Measurements from ENCODE around the gene ZNF483.

The ZNF483 gene

DNA sequence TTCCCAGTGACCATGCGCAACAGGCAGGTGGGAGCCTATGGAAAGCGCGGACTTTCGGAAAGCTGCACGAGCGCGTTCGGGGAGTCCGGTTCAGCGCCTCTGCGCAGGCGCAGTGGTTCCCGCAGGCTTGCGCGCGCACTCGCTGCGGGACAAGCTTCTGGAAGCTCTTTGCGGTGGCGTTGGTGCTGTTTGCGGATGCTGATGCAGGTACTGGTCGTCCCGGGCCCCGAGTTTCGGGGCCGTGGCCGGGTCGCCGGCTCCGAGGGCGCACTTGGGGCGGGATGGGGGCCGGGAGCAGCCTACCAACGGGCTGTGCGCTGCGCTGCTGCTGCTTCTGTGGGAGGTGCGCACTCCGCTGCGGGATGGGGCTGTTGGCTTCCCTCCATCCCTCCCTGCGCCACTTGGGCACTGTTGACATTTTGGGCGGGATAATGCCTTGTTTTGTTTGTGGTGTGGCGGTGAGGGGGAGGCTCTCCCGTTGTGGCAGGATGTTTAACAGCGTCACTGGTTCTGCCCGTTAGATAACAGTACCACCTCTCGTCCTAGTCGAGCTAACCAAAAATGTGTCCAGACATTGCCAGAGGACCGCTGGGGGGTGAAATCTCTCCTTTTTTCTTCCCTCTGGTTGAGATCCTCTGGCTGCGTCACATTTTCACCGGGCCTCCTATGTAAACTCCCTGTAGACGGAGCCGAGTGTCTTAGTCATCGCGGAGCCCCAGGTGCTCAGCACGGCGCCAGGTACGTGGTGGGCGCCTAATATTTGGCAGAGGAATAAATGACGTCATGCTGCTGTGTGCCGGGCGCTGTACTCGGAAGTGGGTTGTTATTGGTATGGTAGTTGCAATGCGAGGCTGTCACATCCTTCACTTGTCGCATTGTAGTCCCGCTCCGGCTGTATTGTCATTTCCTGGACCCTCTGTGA is at the start of gene ZNF483:
Gene ZNF483, plus strand, starts transcription at position 124 of the 922 bp plus-strand sequence. CDS start 2,217 bp downstream, outside the sequence.
- Histone ChIP-seq H3K36me3 (ENCODE audit: insufficient read depth, insufficient read length, low read length) (peaks cover 12% of the 10 kb centered on the region), H3K9ac (ENCODE audit: insufficient read length, low read depth) (peak within 1 kb of the TSS; percentile 79), H3K4me1 (ENCODE audit: insufficient read depth, insufficient read length) (peaks cover 2% of the 10 kb centered on the region), H3K4me3 (ENCODE audit: insufficient read length, low read depth) (peak within 1 kb of the TSS; percentile 75), H3K27me3 (ENCODE audit: insufficient read depth, insufficient read length) (peaks cover 3% of the 10 kb centered on the region), H3K9me3 (ENCODE audit: insufficient read depth, low read length) (no peaks in the 10 kb centered on the region)
- DNase-seq (ENCODE audit: low read depth, low spot score), result peak; percentile 73
- no peak for TF ChIP-seq ZNF274 (IDR thresholded peaks at IDR 0.05; ENCODE audit: low read depth, low read length)
- no peak for TF ChIP-seq SUZ12 (IDR thresholded peaks at IDR 0.05; ENCODE audit: extremely low read depth, insufficient read depth, insufficient read length)
- TF ChIP-seq YY1 (IDR thresholded peaks at IDR 0.05; ENCODE audit: insufficient read depth, insufficient read length), result no peak

DNA sequence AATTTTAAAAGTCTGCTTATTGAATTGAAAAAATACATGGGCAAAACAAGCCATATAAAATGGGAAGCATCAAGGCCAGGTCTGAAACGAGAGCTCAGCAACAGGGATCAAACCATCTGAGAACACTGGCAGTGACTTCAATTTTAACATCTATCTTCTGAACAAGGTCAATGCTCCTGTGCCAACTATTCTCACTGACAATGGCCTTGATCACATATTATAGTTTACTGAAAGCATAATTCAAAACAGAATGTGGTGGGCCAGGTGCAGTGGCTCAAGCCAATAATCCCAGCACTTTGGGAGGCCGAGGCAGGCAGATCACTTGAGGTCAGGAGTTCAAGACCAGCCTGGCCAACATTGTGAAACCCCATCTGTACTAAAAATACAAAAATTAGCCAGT is 49.8 kb upstream of the ZNF483 start:
- H3K4me1 ChIP-seq (ENCODE audit: insufficient read depth, insufficient read length), result no peaks in the 10 kb centered on the region
- no peaks in the 10 kb centered on the region for H3K9me3 ChIP-seq (ENCODE audit: insufficient read depth, low read length)
- H3K9ac ChIP-seq (ENCODE audit: insufficient read length, low read depth), result no peak overlapping the region
- H3K36me3 ChIP-seq (ENCODE audit: insufficient read depth, insufficient read length, low read length), result peaks cover 3% of the 10 kb centered on the region
- DNase-seq (ENCODE audit: low read depth, low spot score), result no peak
- no peak for TF ChIP-seq SUZ12 (IDR thresholded peaks at IDR 0.05; ENCODE audit: extremely low read depth, insufficient read depth, insufficient read length)
- no peak for TF ChIP-seq YY1 (IDR thresholded peaks at IDR 0.05; ENCODE audit: insufficient read depth, insufficient read length)
- no peak for TF ChIP-seq ZNF274 (IDR thresholded peaks at IDR 0.05; ENCODE audit: low read depth, low read length)
- no peaks in the 10 kb centered on the region for H3K27me3 ChIP-seq (ENCODE audit: insufficient read depth, insufficient read length)
- no peak overlapping the region for H3K4me3 ChIP-seq (ENCODE audit: insufficient read length, low read depth)

DNA sequence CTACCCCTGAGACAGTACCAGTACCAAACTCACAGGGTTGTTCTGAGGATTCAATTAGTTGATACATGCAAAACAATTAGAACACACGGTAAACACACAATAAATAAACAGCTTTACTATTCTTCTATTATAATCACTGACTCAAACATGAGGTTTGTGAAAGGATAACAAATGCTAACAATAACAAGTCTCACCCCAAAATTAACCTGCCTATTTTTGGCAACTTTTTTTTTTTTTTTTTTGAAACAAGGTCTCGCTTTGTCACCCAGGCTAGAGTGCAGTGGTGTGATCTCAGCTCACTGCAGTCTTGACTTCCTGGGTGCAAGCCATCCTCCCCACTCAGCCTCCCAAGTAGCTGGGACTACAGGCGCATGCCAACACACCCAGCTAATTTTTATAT is 47.3 kb upstream of the ZNF483 start:
- no peak overlapping the region for H3K9ac ChIP-seq (ENCODE audit: insufficient read length, low read depth)
- TF ChIP-seq ZNF274 (IDR thresholded peaks at IDR 0.05; ENCODE audit: low read depth, low read length) (no peak), YY1 (IDR thresholded peaks at IDR 0.05; ENCODE audit: insufficient read depth, insufficient read length) (no peak), SUZ12 (IDR thresholded peaks at IDR 0.05; ENCODE audit: extremely low read depth, insufficient read depth, insufficient read length) (no peak)
- no peak overlapping the region for H3K4me3 ChIP-seq (ENCODE audit: insufficient read length, low read depth)
- DNase-seq (ENCODE audit: low read depth, low spot score), result no peak
- H3K4me1 ChIP-seq (ENCODE audit: insufficient read depth, insufficient read length), result no peaks in the 10 kb centered on the region
- no peaks in the 10 kb centered on the region for H3K27me3 ChIP-seq (ENCODE audit: insufficient read depth, insufficient read length)
- no peaks in the 10 kb centered on the region for H3K36me3 ChIP-seq (ENCODE audit: insufficient read depth, insufficient read length, low read length)
- no peaks in the 10 kb centered on the region for H3K9me3 ChIP-seq (ENCODE audit: insufficient read depth, low read length)

DNA sequence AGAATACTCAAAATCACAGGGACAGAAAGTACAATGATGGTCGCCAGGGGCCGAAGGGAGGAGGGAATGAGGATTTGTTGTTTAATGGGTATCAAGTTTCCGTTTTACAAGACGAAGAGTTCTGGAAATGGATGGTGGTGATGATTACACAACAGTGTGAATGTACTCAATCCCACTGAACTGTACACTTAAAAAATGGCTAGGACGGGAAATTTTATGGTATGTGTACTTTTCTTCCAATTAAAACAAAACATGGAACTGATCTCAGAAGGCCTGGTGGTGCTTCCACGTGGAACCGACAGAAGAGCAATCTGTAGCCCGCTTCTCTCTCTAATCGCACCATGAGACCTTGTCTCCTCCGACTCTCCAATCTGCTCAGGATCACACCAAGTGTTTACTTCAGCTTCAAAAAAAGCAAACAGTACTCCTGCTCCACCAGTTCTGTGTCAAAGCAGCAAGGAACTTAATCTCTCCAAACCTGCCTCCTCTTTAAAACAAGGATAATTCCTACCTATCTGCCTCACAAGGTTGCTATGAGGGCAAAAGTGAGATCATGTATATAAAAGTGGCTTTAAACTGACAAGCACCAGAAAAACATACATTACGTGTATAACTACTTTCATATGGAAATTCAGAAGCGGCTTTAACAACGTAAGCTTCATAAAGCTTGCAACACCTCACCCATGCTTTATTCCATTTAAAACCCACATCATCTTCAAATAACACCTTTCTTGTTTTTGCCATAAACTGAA is 42.9 kb upstream of the ZNF483 start:
- no peaks in the 10 kb centered on the region for H3K4me1 ChIP-seq (ENCODE audit: insufficient read depth, insufficient read length)
- TF ChIP-seq ZNF274 (IDR thresholded peaks at IDR 0.05; ENCODE audit: low read depth, low read length), result no peak
- no peak for TF ChIP-seq YY1 (IDR thresholded peaks at IDR 0.05; ENCODE audit: insufficient read depth, insufficient read length)
- TF ChIP-seq SUZ12 (IDR thresholded peaks at IDR 0.05; ENCODE audit: extremely low read depth, insufficient read depth, insufficient read length), result no peak
- no peaks in the 10 kb centered on the region for H3K27me3 ChIP-seq (ENCODE audit: insufficient read depth, insufficient read length)
- no peak for DNase-seq (ENCODE audit: low read depth, low spot score)
- peak overlapping the region; percentile 44 for H3K9ac ChIP-seq (ENCODE audit: insufficient read length, low read depth)
- H3K36me3 ChIP-seq (ENCODE audit: insufficient read depth, insufficient read length, low read length), result no peaks in the 10 kb centered on the region
- peak overlapping the region; percentile 86 for H3K4me3 ChIP-seq (ENCODE audit: insufficient read length, low read depth)
- H3K9me3 ChIP-seq (ENCODE audit: insufficient read depth, low read length), result no peaks in the 10 kb centered on the region

DNA sequence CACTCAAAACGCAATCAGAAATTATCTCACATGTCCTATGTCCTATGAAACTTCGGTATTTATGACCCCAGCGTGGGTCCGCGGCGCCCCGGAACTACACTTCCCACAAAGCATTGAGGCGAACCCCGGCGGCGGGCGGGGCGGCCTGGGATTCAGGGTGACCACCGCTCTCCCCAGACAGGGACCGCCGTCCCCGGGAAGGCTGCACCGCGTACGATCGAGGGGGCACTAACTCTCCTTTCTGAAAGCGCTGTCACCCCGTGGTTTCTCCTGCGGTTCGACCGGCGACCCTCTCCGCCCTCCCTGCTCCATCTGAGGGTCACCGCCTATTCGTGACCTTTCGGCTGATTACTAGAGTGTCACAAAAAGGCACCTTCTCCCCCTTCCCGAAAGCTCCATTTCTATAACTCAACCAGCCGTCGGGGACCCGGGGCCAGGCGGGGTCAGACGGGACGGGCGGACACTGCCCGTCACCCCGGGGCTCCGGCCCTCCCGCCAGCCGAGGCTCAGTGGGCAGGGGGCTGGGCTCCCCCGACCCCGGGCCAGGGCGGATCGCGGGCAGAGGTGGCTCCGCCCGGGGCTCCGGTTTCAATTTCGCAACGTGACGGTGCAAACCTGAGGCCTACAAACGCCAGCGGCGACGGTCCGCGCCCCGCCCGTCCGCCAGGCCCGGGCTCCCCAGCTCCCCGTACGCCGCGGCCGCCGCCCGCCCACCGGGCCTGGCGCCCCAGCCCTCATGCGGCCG is 42.1 kb upstream of the ZNF483 start:
- TF ChIP-seq SUZ12 (IDR thresholded peaks at IDR 0.05; ENCODE audit: extremely low read depth, insufficient read depth, insufficient read length), result no peak
- TF ChIP-seq ZNF274 (IDR thresholded peaks at IDR 0.05; ENCODE audit: low read depth, low read length), result no peak
- no peak for TF ChIP-seq YY1 (IDR thresholded peaks at IDR 0.05; ENCODE audit: insufficient read depth, insufficient read length)
- no peaks in the 10 kb centered on the region for H3K4me1 ChIP-seq (ENCODE audit: insufficient read depth, insufficient read length)

DNA sequence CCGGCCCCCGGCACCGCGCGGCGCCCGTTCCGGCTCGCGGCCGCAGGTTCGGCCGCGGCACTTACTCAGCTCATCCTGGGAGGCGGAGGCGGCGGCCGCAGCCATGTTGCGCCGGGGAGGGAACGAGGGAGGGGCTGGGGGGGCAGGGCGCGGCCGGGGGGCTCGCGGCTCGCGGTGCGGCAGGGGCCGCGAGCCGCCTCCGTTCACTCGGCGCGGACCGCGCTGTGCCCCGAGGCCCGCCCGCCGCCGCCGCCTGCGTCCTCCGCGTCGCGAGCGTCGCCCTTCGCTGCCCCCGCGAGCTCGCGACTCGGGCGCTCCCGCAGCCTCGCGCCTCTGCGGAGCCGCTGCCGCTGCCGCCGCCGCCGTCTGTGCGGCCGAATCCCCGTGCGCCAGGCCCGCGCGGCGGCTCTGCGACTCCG is 41.5 kb upstream of the ZNF483 start:
- H3K36me3 ChIP-seq (ENCODE audit: insufficient read depth, insufficient read length, low read length), result no peaks in the 10 kb centered on the region
- DNase-seq (ENCODE audit: low read depth, low spot score), result no peak
- TF ChIP-seq SUZ12 (IDR thresholded peaks at IDR 0.05; ENCODE audit: extremely low read depth, insufficient read depth, insufficient read length) (no peak), YY1 (IDR thresholded peaks at IDR 0.05; ENCODE audit: insufficient read depth, insufficient read length) (no peak), ZNF274 (IDR thresholded peaks at IDR 0.05; ENCODE audit: low read depth, low read length) (no peak)
- peak overlapping the region; percentile 91 for H3K9ac ChIP-seq (ENCODE audit: insufficient read length, low read depth)
- H3K4me1 ChIP-seq (ENCODE audit: insufficient read depth, insufficient read length), result no peaks in the 10 kb centered on the region
- H3K27me3 ChIP-seq (ENCODE audit: insufficient read depth, insufficient read length), result no peaks in the 10 kb centered on the region
- no peaks in the 10 kb centered on the region for H3K9me3 ChIP-seq (ENCODE audit: insufficient read depth, low read length)
- peak overlapping the region; percentile 86 for H3K4me3 ChIP-seq (ENCODE audit: insufficient read length, low read depth)

More for the DNA sequence above, 42.1 kb upstream of the ZNF483 start:
- H3K9ac ChIP-seq (ENCODE audit: insufficient read length, low read depth), result peak overlapping the region; percentile 88
- H3K9me3 ChIP-seq (ENCODE audit: insufficient read depth, low read length), result no peaks in the 10 kb centered on the region
- H3K36me3 ChIP-seq (ENCODE audit: insufficient read depth, insufficient read length, low read length), result no peaks in the 10 kb centered on the region
- DNase-seq (ENCODE audit: low read depth, low spot score), result peak; percentile 46
- peak overlapping the region; percentile 86 for H3K4me3 ChIP-seq (ENCODE audit: insufficient read length, low read depth)
- H3K27me3 ChIP-seq (ENCODE audit: insufficient read depth, insufficient read length), result no peaks in the 10 kb centered on the region
